ENCODE data around the gene GPS1. TPM values are rescaled to one million over a fixed set of nuclear protein-coding genes. Genes with fewer than 3 reads are reported as not detected.

Gene GPS1
- total RNA-seq, 2 experiments from 2014 or later, result 92.4 to 106 TPM

DNA sequence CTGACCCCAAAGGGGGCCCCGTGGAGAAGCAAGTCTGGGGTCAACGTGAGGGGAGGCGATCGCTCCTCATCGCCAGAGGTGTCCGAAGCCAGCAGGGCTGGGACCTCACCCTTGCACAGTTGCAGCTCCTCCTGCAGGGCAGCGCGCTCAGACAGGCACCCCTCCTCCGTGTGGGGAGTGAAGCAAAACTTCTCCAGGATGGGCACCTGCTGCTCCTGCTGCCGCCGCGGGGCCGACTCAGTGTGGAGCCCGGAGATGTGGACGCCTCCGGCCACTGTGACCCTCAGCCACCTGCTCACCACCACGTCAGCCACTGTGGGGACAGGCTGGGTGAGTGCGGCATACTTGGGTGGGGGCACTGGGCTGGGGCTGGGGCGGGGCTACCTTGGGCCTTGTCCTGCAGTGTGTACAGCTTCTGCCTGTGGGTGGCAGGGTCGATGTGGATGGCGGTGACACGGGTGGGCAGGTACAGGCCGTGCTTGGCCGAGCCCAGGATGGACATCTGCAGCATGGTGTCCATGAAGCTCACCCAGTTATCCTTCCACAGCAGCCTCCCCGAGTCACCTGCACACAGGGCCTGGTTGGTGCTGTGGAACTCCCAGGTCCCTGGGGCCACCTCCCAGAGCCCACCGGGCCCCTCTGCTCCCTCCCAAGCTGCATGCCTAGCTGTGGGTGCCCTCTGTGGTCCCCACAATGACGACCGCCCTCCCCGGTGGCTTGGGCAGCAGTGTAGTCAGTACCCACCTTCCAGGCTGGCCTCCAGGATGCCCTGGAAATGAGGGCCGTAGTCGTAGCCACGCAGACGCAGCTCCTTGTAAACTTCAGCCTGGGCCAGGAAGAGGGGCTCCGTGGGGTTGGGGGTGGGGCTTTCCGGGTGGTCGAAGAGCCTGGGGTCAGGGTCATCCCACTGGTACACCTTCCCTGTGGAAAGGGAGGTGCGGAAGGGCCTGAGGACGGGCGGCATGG, 35.5 kb downstream of the GPS1 start:
- H3K9me3 Mint-ChIP-seq (ENCODE audit: low read depth), result no peaks in the 10 kb centered on the region
- no peaks in the 10 kb centered on the region for H3K27me3 Mint-ChIP-seq
- H3K4me1 Mint-ChIP-seq, result no peaks in the 10 kb centered on the region
- DNase-seq (no peak), ATAC-seq (no peak)
- peaks cover 23% of the 10 kb centered on the region for H3K36me3 Mint-ChIP-seq
- H3K4me3 Mint-ChIP-seq, result no peak overlapping the region
- H3K27ac Mint-ChIP-seq, result no peak overlapping the region
- CTCF ChIA-PET, result no interaction called here

DNA sequence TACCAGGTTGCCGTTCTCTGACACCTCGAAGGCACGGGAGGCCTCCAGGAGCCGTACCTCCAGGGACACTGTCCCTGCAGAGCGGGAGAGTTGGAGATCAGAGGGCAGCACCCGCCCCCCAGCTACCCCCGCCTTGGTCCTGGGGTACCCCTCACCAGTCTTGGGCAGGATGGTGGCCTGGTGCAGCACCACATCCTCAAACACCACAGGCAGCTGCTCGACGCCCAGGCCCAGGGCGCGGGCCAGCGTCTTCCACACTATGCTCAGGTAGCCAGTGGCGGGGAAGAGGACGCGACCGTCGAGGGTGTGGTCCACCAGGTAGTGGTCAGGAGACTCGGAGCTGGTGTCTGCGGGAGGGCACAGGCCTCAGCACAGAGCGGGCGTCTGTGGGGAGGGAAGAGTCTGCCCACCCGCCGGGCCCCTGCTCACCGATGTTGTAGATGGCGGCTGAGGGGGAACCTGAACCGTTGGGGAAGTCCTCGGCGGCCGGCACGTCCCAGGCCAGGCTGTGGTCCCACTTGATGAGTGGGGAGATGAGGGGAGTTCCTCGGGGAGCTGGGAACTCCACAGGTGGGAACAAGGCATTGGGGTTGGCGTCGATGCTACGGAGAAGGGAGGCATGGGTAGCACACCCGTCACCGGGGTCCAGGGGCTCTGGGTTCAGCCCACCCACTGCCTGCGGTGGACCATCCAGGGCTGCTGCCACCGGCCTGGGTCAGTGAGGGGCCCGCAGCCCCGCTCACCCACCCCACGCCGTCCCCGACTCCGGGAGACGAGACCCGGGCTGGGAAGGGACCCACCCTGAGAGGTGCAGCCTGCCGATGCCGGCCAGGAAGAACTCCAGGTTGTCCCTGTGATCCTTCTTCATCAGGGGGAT, 36.5 kb downstream of the GPS1 start:
- no peak for DNase-seq
- Mint-ChIP-seq H3K27ac (no peak overlapping the region), H3K36me3 (peaks cover 21% of the 10 kb centered on the region), H3K4me1 (no peaks in the 10 kb centered on the region), H3K9me3 (ENCODE audit: low read depth) (no peaks in the 10 kb centered on the region), H3K4me3 (no peak overlapping the region), H3K27me3 (no peaks in the 10 kb centered on the region)
- CTCF ChIA-PET, result no interaction called here
- ATAC-seq, result no peak

GRCh38 chr17:82088838-82089722, 37.4 kb downstream of the GPS1 start:
- no peak overlapping the region for H3K27ac Mint-ChIP-seq
- H3K9me3 Mint-ChIP-seq (ENCODE audit: low read depth), result no peaks in the 10 kb centered on the region
- H3K36me3 Mint-ChIP-seq, result peaks cover 21% of the 10 kb centered on the region
- ATAC-seq (no peak), DNase-seq (no peak)
- H3K27me3 Mint-ChIP-seq, result no peaks in the 10 kb centered on the region
- H3K4me3 Mint-ChIP-seq, result no peak overlapping the region
- no peaks in the 10 kb centered on the region for H3K4me1 Mint-ChIP-seq
- CTCF ChIA-PET, result no interaction called here

- DNase-seq (no peak), ATAC-seq (no peak)
- Mint-ChIP-seq H3K36me3 (peaks cover 17% of the 10 kb centered on the region), H3K4me3 (no peak overlapping the region), H3K4me1 (no peaks in the 10 kb centered on the region), H3K27me3 (no peaks in the 10 kb centered on the region), H3K27ac (no peak overlapping the region), H3K9me3 (ENCODE audit: low read depth) (no peaks in the 10 kb centered on the region)
- CTCF ChIA-PET, result no interaction called here
Observed at GRCh38 chr17:82089723-82090548, 38.2 kb downstream of the GPS1 start.

DNA sequence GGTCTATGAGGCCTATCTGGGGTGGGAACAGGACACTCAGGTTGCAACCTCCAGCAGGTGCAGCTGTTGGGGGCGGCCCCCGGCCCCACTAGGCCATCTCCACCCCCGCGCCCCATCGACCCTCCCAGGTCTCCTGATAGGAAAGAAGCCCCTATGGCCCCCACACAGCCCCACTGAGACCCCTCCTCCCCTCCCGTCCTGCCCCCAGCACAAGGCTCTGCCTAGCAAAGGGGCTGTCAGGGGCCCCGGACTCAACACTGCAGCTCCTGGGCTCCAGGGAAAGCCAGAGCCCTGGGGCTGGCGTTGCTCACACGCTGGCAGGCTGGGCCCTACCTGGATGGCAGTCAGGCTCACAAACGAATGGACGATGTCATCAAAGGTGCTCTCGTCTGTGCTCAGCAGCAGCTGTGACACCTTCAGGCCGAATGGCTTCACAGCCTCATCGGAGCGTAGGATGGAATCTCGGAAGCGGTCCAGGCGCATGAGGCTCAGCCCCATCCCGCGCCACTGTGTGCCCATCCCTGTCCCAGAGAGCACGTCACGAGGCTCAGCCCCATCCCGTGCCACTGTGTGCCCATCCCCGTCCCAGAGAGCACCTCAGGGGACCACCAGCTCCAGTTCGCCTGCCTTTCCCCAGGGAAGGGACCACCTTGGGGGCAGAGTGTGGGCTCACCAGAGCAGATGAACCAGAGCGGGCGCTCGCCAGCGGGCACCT, 39.0 kb downstream of the GPS1 start:
- ATAC-seq (no peak), DNase-seq (no peak)
- Mint-ChIP-seq H3K4me3 (no peak overlapping the region), H3K4me1 (peaks cover 1% of the 10 kb centered on the region), H3K27me3 (no peaks in the 10 kb centered on the region), H3K9me3 (ENCODE audit: low read depth) (no peaks in the 10 kb centered on the region), H3K27ac (no peak overlapping the region), H3K36me3 (peaks cover 17% of the 10 kb centered on the region)
- CTCF ChIA-PET, result no interaction called here

DNA sequence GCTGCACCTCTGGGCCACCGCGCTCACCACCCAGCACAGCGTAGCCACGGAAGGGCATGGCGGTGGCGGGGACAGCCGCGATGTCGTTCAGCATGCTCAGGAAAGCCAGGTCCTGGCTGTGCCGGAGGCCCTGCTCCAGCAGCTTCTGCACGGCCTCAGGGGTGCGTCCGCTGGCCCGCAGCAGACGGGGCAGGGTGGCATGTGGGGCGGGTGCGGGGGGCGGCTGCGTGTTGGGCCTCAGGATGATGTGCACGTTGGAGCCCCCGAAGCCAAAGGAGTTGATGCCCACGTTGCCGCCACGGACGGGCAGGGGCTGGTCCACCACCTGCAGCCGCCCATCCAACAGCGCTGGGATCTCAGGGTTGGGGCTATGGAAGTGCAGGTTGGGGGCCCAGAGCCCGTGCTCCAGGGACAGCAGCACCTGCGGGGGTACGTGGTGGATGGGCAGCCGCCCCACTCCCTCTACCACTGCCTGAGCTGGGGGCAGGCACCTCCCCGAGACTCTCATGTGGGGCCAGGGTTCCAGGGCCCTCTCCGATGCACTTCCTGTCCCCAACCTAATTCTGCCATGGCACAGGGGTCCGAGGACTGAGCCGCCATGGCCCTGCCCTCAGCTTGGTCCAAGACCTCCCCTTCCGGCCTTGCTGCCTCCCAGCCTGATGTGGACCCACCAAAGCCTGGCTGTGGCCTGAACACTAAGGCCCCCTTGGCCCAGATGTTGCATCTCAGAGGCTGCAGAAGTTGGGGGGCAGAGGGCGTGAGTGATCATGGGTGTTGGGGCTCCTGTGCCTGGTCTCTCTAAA, 39.8 kb downstream of the GPS1 start:
- ATAC-seq, result no peak
- CTCF ChIA-PET, result no interaction called here
- Mint-ChIP-seq H3K27me3 (no peaks in the 10 kb centered on the region), H3K4me3 (no peak overlapping the region), H3K36me3 (peaks cover 18% of the 10 kb centered on the region), H3K27ac (no peak overlapping the region), H3K4me1 (peaks cover 8% of the 10 kb centered on the region), H3K9me3 (ENCODE audit: low read depth) (no peaks in the 10 kb centered on the region)
- no peak for DNase-seq

DNA sequence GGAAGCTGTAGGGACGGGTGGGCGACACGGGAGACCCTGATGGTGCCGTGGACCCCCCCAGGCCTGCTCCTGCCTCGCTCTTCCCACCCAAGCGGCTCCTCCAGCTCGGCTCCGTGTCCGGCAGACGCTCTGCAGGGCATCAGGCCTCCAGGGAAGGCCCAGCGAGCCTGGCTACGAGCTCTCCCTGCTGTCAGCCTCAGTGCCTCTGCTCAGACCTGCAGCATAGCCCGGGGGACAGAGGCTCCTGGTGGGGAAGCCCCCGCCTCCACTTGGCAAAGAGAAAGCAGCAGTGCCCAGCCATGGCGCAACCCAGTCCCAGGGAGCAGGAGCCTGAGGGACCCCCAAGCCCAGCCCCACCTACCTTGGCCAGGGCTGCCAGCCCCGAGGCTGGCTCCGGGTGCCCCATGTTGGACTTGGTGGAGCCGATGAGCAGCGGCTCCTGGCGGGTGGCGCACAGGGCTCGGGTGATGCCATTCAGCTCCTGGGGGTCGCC, 40.4 kb downstream of the GPS1 start:
- CTCF ChIA-PET, result no interaction called here
- H3K9me3 Mint-ChIP-seq (ENCODE audit: low read depth), result no peaks in the 10 kb centered on the region
- DNase-seq, result no peak
- no peaks in the 10 kb centered on the region for H3K27me3 Mint-ChIP-seq
- peaks cover 18% of the 10 kb centered on the region for H3K36me3 Mint-ChIP-seq
- ATAC-seq, result no peak
- H3K27ac Mint-ChIP-seq, result no peak overlapping the region
- H3K4me3 Mint-ChIP-seq, result no peak overlapping the region
- peaks cover 8% of the 10 kb centered on the region for H3K4me1 Mint-ChIP-seq

- no peaks in the 10 kb centered on the region for H3K9me3 Mint-ChIP-seq (ENCODE audit: low read depth)
- DNase-seq (no peak), ATAC-seq (no peak)
- CTCF ChIA-PET, result no interaction called here
- H3K4me3 Mint-ChIP-seq, result no peak overlapping the region
- H3K36me3 Mint-ChIP-seq, result peaks cover 18% of the 10 kb centered on the region
- H3K27ac Mint-ChIP-seq, result no peak overlapping the region
- H3K4me1 Mint-ChIP-seq, result peaks cover 8% of the 10 kb centered on the region
- H3K27me3 Mint-ChIP-seq, result no peaks in the 10 kb centered on the region
Observed at GRCh38 chr17:82092628-82092994, 40.9 kb downstream of the GPS1 start.

DNA sequence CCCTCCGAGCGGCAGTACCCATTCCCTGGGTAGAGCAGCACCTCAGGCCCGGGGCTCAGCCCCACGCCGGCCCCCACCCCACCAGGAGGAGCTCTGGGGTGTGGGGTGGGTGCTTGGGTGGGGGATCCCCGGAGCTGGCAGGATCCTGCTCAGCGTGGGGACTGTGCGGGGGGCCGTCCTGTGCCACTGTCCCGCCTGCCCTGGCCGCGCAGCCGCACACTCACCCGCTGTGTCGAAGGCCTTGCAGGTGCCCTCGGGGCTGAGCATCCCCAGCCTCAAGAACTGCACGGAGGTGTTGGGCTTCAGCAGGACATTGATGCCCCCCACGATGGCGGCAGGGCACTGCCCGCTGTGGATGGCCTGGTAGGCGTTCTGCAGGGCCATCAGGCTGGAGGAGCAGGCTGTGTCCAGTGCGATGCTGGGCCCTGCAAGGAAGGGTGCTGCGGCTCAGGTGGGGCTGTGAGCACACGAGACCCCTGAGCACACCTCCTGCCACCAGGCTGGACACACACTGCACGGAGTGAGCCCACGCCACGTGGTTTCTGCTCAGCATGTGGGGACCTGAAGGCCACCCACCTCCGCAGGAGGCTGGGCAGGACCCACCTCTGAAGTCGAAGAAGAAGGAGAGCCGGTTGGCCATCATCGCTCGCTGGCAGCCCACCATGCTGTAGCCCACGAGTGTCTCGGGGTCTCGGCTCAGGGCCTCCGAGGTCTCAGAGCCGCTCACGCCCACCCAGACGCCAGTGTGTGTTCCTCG, 41.5 kb downstream of the GPS1 start:
- CTCF ChIA-PET, result no interaction called here
- Mint-ChIP-seq H3K4me3 (no peak overlapping the region), H3K27ac (no peak overlapping the region), H3K9me3 (ENCODE audit: low read depth) (no peaks in the 10 kb centered on the region), H3K36me3 (peaks cover 16% of the 10 kb centered on the region), H3K4me1 (peaks cover 8% of the 10 kb centered on the region), H3K27me3 (no peaks in the 10 kb centered on the region)
- DNase-seq (no peak), ATAC-seq (no peak)

- no peak for ATAC-seq
- DNase-seq, result no peak
- H3K36me3 Mint-ChIP-seq, result peaks cover 12% of the 10 kb centered on the region
- CTCF ChIA-PET, result no interaction called here
- no peaks in the 10 kb centered on the region for H3K27me3 Mint-ChIP-seq
- peak overlapping the region; percentile 41 for H3K4me3 Mint-ChIP-seq
- H3K27ac Mint-ChIP-seq, result no peak overlapping the region
- H3K9me3 Mint-ChIP-seq (ENCODE audit: low read depth), result no peaks in the 10 kb centered on the region
- H3K4me1 Mint-ChIP-seq, result peaks cover 13% of the 10 kb centered on the region
Observed at GRCh38 chr17:82094931-82095776, 43.5 kb downstream of the GPS1 start.
